ENCODE data around the gene INTS4. TPM values are rescaled to one million over a fixed set of nuclear protein-coding genes. Genes with fewer than 3 reads are reported as not detected.

Gene INTS4
- total and polyA plus RNA-seq, 2 donors (not counting 1 experiment from before 2014, with no cell fraction given) = 46.1 to 78.9 TPM

- no peaks in the 10 kb centered on the region for H3K9me3 ChIP-seq (ENCODE audit: control extremely low read depth in 1 of 3, control insufficient read depth in 2 of 3, insufficient read depth in 1 of 3, low read length in 2 of 3)
- no peak overlapping the region for H3K27ac ChIP-seq (ENCODE audit: low read length in 2 of 2)
- H3K4me1 ChIP-seq (ENCODE audit: control insufficient read depth in 2 of 2, insufficient read depth in 2 of 2, low read length in 2 of 2) = peaks cover 2 to 3% of the 10 kb centered on the region in 2 donors
- no peaks in the 10 kb centered on the region for H4K20me1 ChIP-seq (ENCODE audit: control insufficient read depth, insufficient read depth, low read length, poor library complexity, severe bottlenecking)
- H3K27me3 ChIP-seq (replicated peaks in 1 of 4; ENCODE audit: control extremely low read depth in 1 of 4, control insufficient read depth in 3 of 4, insufficient read depth in 4 of 4, low read length in 3 of 4) = no peaks in the 10 kb centered on the region
- no peak overlapping the region for H3K4me2 ChIP-seq (replicated peaks; ENCODE audit: low read depth, low read length, poor library complexity, severe bottlenecking)
- ChIA-PET CTCF (no interaction called here), POLR2A (no interaction called here)
- TF ChIP-seq CTCF (IDR thresholded peaks at IDR 0.05) (no peak), EZH2 (IDR thresholded peaks at IDR 0.05; ENCODE audit: borderline replicate concordance, insufficient read depth, low read depth, low read length, poor library complexity, severe bottlenecking) (no peak)
- DNase-seq = no peak
- 100% methylated on average over 1 of the region's 6 CpGs for WGBS (ENCODE audit: insufficient coverage)
- H2AFZ ChIP-seq (ENCODE audit: insufficient read depth, low read depth, low read length, poor library complexity, severe bottlenecking) = no peak overlapping the region
- Mint-ChIP-seq H3K4me3 (no peak overlapping the region), H3K27ac (no peak overlapping the region), H3K27me3 (no peaks in the 10 kb centered on the region), H3K9me3 (ENCODE audit: insufficient read depth) (no peaks in the 10 kb centered on the region), H3K4me1 (peaks cover 3% of the 10 kb centered on the region)
- H3K4me3 ChIP-seq (ENCODE audit: control extremely low read depth in 1 of 5, extremely low read depth in 1 of 5, insufficient read depth in 1 of 5, low read depth in 2 of 5, low read length in 4 of 5) = no peak overlapping the region
- H3K9ac ChIP-seq (ENCODE audit: low read length) = no peak overlapping the region
- peaks cover 10 to 55% of the 10 kb centered on the region in 2 experiments for H3K36me3 ChIP-seq (replicated peaks in 1 of 2; ENCODE audit: control extremely low read depth in 1 of 2, control insufficient read depth in 1 of 2, extremely low read depth in 1 of 2, insufficient read depth in 2 of 2, low read length in 1 of 2)
- no peak for ATAC-seq (ENCODE audit: low read depth)
- no peaks in the 10 kb centered on the region for H3K79me2 ChIP-seq (ENCODE audit: control insufficient read depth, insufficient read depth, low read length)
- intact Hi-C loops (cut with micrococcal nuclease) = no loop called here
These were observed 109.7 kb downstream of the INTS4 start for GRCh38 chr11:77884829-77885190.

GRCh38 chr11:77884186-77884828 lies 110.2 kb downstream of the INTS4 start:
- DNase-seq = no peak
- peaks cover 8% of the 10 kb centered on the region for H3K4me1 Mint-ChIP-seq
- no peak for TF ChIP-seq CTCF (IDR thresholded peaks at IDR 0.05)
- TF ChIP-seq EZH2 (IDR thresholded peaks at IDR 0.05; ENCODE audit: borderline replicate concordance, insufficient read depth, low read depth, low read length, poor library complexity, severe bottlenecking) = no peak
- 90% methylated on average over 4 of the region's 6 CpGs for WGBS (ENCODE audit: insufficient coverage)
- POLR2A ChIA-PET = no interaction called here
- H3K27ac ChIP-seq (ENCODE audit: low read length in 2 of 2) = no peak overlapping the region
- no peaks in the 10 kb centered on the region for H3K79me2 ChIP-seq (ENCODE audit: control insufficient read depth, insufficient read depth, low read length)
- H3K36me3 ChIP-seq (replicated peaks in 1 of 2; ENCODE audit: control extremely low read depth in 1 of 2, control insufficient read depth in 1 of 2, extremely low read depth in 1 of 2, insufficient read depth in 2 of 2, low read length in 1 of 2) = peaks cover 10 to 50% of the 10 kb centered on the region in 2 experiments
- H3K27me3 ChIP-seq (replicated peaks in 1 of 4; ENCODE audit: control extremely low read depth in 1 of 4, control insufficient read depth in 3 of 4, insufficient read depth in 4 of 4, low read length in 3 of 4) = no peaks in the 10 kb centered on the region
- peaks cover 7% of the 10 kb centered on the region in 2 donors for H3K4me1 ChIP-seq (ENCODE audit: control insufficient read depth in 2 of 2, insufficient read depth in 2 of 2, low read length in 2 of 2)
- no peak overlapping the region for H3K4me3 Mint-ChIP-seq
- no peaks in the 10 kb centered on the region for H3K9me3 Mint-ChIP-seq (ENCODE audit: insufficient read depth)
- intact Hi-C loops (cut with micrococcal nuclease) = no loop called here
- no peaks in the 10 kb centered on the region for H3K27me3 Mint-ChIP-seq
- CTCF ChIA-PET = no interaction called here
- no peak overlapping the region for H3K9ac ChIP-seq (ENCODE audit: low read length)
- H3K27ac Mint-ChIP-seq = no peak overlapping the region
- H4K20me1 ChIP-seq (ENCODE audit: control insufficient read depth, insufficient read depth, low read length, poor library complexity, severe bottlenecking) = no peaks in the 10 kb centered on the region
- H3K9me3 ChIP-seq (ENCODE audit: control extremely low read depth in 1 of 3, control insufficient read depth in 2 of 3, insufficient read depth in 1 of 3, low read length in 2 of 3) = no peaks in the 10 kb centered on the region
- no peak overlapping the region for H3K4me2 ChIP-seq (replicated peaks; ENCODE audit: low read depth, low read length, poor library complexity, severe bottlenecking)
- H2AFZ ChIP-seq (ENCODE audit: insufficient read depth, low read depth, low read length, poor library complexity, severe bottlenecking) = no peak overlapping the region
- ATAC-seq (ENCODE audit: low read depth) = no peak
- no peak overlapping the region for H3K4me3 ChIP-seq (ENCODE audit: control extremely low read depth in 1 of 5, extremely low read depth in 1 of 5, insufficient read depth in 1 of 5, low read depth in 2 of 5, low read length in 4 of 5)

All from B cell (primary cell).